K562 treated with DMSO at 1 percent for 12 hours (cell line): Measurements from ENCODE around the gene PDPR. TPM values are rescaled to one million over a fixed set of nuclear protein-coding genes. Genes with fewer than 3 reads are reported as not detected.

Experiments used
- total RNA-seq: library from RNA; unstranded; fragments of 300-600 nt; gene quantifications from 2 replicates; pipeline ENCODE4 v1.2.3, GENCODE V29; 2022; ENCODE audit not compliant: insufficient read depth

Gene PDPR
- total RNA-seq, result 4.8 and 28.8 TPM in 2 replicates

GRCh38 chr16:70113982-70114826, at the start of gene PDPR:
PDPR (plus strand) TSS chr16:70114332; CDS start chr16:70120493, 6,161 bp downstream.

GRCh38 chr16:70173212-70173837, 59.2 kb downstream of the PDPR start, which contains the start of gene CLEC18C:
CLEC18C (plus strand) TSS chr16:70173787; CDS start chr16:70174279, 492 bp downstream.

Other genes starting within 250 kb of the PDPR start
- gene CLEC18A, start 163.0 kb upstream of the PDPR start, total RNA-seq, result 0.67 and 1.7 TPM in 2 replicates
- 0.28 and 0.53 TPM in 2 replicates for gene CLEC18C, start 59.5 kb downstream of the PDPR start, total RNA-seq
- 15.2 and 24.5 TPM in 2 replicates for gene EXOSC6, start 137.6 kb downstream of the PDPR start, total RNA-seq
- 209 and 312 TPM in 2 replicates for gene AARS1, start 175.2 kb downstream of the PDPR start, total RNA-seq
- 17.1 and 27.3 TPM in 2 replicates for gene DDX19B, start 184.9 kb downstream of the PDPR start, total RNA-seq
- gene DDX19A, start 232.6 kb downstream of the PDPR start, total RNA-seq, result 25.2 and 37.2 TPM in 2 replicates